ENCODE data around the gene STK17B.

STK17B gene

DNA sequence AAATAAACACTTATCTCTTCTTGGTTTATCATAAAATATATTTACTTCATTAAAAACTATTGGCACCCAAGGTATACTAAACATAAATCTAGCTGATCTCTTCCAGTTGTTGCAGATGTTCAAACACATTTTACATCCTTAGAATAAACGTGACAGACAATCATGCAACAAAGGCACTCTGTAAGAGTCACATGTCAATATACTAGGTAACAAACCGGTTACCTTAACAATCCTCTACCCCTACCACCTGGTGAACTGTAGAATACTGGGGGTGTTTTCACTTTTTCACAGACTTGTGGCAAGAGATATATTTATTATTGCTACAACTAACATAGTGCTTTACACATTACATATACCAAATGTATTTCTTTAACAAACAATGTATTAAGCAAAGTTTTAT lies 15.8 kb downstream of the STK17B start:
- TF ChIP-seq, protein P1, sequence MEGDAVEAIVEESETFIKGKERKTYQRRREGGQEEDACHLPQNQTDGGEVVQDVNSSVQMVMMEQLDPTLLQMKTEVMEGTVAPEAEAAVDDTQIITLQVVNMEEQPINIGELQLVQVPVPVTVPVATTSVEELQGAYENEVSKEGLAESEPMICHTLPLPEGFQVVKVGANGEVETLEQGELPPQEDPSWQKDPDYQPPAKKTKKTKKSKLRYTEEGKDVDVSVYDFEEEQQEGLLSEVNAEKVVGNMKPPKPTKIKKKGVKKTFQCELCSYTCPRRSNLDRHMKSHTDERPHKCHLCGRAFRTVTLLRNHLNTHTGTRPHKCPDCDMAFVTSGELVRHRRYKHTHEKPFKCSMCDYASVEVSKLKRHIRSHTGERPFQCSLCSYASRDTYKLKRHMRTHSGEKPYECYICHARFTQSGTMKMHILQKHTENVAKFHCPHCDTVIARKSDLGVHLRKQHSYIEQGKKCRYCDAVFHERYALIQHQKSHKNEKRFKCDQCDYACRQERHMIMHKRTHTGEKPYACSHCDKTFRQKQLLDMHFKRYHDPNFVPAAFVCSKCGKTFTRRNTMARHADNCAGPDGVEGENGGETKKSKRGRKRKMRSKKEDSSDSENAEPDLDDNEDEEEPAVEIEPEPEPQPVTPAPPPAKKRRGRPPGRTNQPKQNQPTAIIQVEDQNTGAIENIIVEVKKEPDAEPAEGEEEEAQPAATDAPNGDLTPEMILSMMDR (IDR thresholded peaks at IDR 0.05; ENCODE audit: extremely low read depth, insufficient read depth, missing control alignments), result no peak
- DNase-seq (ENCODE audit: low spot score), result no peak
- in situ Hi-C loops (cut with MboI; ENCODE audit: low pct_unique_long_range_greater_than_20kb, low sequenced_read_pairs, unreplicated experiment), result loop anchor here (25.0 kb wide), 1 partner anchor 107 kb away; no protein-coding TSS in a partner anchor

DNA sequence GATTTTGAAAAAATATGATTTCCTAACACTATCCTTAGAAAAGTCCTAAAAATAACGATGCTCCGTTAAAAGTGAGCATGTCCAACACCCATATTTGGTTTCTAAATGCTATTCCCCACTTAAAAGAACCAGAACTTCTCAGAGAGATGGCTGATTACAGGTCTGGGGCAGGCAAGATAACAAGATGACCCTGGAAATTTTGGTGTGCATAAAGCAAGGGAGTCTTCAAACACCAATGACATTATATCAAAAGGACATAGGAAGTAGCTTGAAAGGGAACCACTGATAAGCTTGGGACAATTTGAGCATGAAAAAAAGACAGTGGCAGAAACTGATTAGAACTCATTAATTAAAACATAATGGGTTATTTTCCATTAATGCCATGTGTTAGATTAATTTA lies 17.9 kb downstream of the STK17B start:
- in situ Hi-C loops (cut with MboI; ENCODE audit: low pct_unique_long_range_greater_than_20kb, low sequenced_read_pairs, unreplicated experiment), result loop anchor here (25.0 kb wide), 1 partner anchor 109 kb away; no protein-coding TSS in a partner anchor
- no peak for DNase-seq (ENCODE audit: low spot score)
- TF ChIP-seq, protein P1 (IDR thresholded peaks at IDR 0.05; ENCODE audit: extremely low read depth, insufficient read depth, missing control alignments), result no peak

DNA sequence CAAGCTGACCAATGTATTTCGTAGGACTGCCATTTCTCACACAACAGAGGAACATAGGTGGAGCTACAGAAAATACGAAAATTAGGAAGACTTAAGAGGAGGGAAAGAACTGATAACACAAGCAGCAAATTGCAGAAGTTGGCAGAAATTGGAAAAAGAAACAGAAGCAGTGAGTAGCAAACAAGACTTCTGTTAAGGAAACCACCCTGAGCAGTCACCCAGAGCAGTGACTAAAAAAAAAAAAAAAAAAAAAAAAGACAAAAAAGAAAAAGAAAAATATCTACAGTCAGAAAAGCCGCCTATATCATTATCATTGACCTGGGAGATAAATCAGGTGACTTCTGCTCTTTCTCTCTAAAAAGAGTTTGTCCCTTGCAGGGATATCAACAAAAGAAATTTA lies 21.4 kb downstream of the STK17B start:
- in situ Hi-C loops (cut with MboI; ENCODE audit: low pct_unique_long_range_greater_than_20kb, low sequenced_read_pairs, unreplicated experiment), result loop anchor here (25.0 kb wide), 1 partner anchor 112 kb away; no protein-coding TSS in a partner anchor
- TF ChIP-seq, protein P1 (IDR thresholded peaks at IDR 0.05; ENCODE audit: extremely low read depth, insufficient read depth, missing control alignments), result no peak
- DNase-seq (ENCODE audit: low spot score), result no peak

DNA sequence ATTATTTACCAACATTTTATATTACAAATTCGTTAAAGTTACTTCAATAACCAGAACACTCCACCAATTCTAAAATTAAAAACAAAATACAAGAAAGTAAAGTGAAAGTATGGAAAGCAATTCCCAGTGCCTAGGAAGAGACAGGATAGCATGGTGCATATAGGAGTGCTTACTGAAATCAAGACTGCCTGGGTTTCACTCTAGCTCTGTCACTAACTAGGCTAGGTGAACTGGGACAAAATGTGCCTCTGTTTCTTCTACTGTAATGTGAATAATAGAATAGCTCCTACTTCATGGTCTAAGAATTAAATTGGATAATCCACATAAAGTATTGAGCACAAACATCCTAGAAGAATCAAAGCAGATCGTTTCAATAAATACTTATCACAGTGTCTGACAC lies 22.6 kb downstream of the STK17B start:
- in situ Hi-C loops (cut with MboI; ENCODE audit: low pct_unique_long_range_greater_than_20kb, low sequenced_read_pairs, unreplicated experiment), result no loop called here
- TF ChIP-seq, protein P1 (IDR thresholded peaks at IDR 0.05; ENCODE audit: extremely low read depth, insufficient read depth, missing control alignments), result no peak

DNA sequence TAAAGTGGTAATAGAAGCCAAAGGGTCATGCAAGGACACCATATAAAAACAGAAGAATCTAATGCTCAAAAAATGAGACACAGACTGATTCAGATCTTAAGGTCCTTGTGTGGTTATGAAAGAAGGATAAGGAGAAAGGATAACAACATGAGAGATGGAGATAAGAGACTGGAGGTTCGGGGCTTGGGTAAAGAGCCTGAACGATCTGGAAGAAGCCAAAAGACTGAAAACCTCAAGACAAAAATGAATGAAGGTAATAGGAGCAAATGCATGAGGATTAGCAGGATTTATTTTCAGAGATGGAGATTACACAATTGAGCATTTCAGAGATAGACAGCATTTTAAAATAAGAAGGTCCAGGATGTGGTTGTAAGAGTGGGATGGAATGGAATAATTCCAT lies 26.1 kb downstream of the STK17B start:
- TF ChIP-seq, protein P1 (IDR thresholded peaks at IDR 0.05; ENCODE audit: extremely low read depth, insufficient read depth, missing control alignments), result no peak
- no peak for DNase-seq (ENCODE audit: low spot score)
- in situ Hi-C loops (cut with MboI; ENCODE audit: low pct_unique_long_range_greater_than_20kb, low sequenced_read_pairs, unreplicated experiment), result no loop called here

More for the DNA sequence above, 22.6 kb downstream of the STK17B start:
- DNase-seq (ENCODE audit: low spot score), result no peak

DNA sequence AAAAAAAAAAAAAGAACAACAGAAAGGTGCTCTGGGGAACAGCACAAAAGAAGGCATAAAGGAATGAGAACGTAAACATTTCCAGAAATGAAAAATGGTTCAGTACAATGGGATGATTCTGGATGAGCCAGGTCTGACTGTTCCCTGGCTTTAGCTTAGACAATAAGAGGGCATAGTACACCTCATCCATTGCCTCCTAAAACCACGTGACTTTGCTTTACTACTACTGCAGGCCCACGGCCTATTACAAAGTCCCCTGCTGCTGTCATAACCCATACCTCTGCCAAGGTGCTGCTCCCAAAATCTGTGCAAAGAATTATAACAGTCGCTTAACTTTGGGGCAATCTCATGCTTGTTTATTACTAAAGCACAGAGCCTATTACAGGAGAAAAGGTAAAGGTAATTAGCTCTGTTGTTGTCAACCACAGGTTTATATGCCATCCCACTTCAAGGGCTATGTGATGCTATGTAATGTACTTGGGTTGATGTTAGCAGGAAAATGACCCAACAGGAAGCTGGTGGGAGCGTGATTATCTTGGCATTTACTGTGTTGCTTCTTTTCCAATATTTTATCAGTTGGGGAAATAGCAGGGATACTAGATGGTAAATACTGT lies 26.8 kb downstream of the STK17B start:
- DNase-seq (ENCODE audit: low spot score), result no peak
- TF ChIP-seq, protein P1 (IDR thresholded peaks at IDR 0.05; ENCODE audit: extremely low read depth, insufficient read depth, missing control alignments), result no peak
- in situ Hi-C loops (cut with MboI; ENCODE audit: low pct_unique_long_range_greater_than_20kb, low sequenced_read_pairs, unreplicated experiment), result no loop called here
